Measurements from ENCODE around the gene ACAD9. TPM values are rescaled to one million over a fixed set of nuclear protein-coding genes. Genes with fewer than 3 reads are reported as not detected.
A peak's percentile ranks its signal among the peaks of the same experiment; 100 is the strongest.
"Not testable (repeated sequence)": the region's sequence is repeated elsewhere in the genome, so short reads cannot be mapped to it uniquely, and the experiment has no call there.

The ACAD9 gene
- total RNA-seq, 2 donors from 2014 or later: 59.8 to 60.3 TPM

DNA sequence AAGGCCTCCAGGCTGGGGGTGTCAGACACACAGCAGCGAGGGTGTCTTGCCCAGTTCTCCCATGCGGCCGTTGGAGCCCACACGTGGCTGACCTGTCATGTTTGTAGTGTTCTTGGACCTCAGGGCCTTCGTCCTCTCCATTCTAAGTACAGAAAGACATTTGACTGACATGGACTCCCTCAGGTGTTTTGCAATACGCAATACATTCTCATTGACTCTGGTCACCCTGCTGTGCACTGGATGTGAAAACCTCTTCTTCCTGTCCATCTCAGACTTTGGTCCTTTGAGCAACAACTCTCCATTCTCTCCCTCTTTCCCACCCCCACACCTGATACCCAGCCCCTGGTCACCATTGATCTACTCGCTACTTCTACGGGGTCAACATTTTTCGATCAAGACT lies 28.9 kb upstream of the ACAD9 start:
- H3K4me1 Mint-ChIP-seq: peaks cover 11% of the 10 kb centered on the region
- no peaks in the 10 kb centered on the region for H3K27me3 Mint-ChIP-seq
- H3K9me3 Mint-ChIP-seq: peaks cover 12% of the 10 kb centered on the region
- H3K4me3 Mint-ChIP-seq: no peak overlapping the region
- no peak for ATAC-seq (replicated peaks)
- H3K36me3 Mint-ChIP-seq (ENCODE audit: low read depth): no peaks in the 10 kb centered on the region
- no peak overlapping the region for H3K27ac Mint-ChIP-seq

DNA sequence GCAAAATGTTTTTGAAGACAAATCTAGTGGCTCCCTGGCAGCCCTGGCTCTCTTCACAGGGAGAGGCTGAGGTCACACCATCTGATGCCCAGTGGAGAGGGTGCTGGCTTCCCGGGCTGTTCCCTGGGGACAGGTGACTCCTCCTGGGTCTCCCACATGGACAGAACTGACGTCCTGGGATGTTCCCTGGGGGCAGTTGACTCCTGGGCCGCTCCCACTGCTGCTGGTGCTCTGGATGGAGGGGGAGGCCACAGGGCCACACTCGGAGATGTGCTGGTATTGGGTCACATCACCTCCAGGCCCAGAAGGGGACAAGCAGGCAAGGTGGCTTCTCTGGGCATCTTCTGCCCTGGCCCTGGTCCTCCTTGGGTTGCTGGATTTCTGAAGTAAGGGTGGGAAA lies 27.8 kb upstream of the ACAD9 start:
- Mint-ChIP-seq H3K4me3 (no peak overlapping the region), H3K27me3 (no peaks in the 10 kb centered on the region), H3K27ac (no peak overlapping the region), H3K36me3 (ENCODE audit: low read depth) (no peaks in the 10 kb centered on the region), H3K4me1 (peaks cover 5% of the 10 kb centered on the region), H3K9me3 (peaks cover 12% of the 10 kb centered on the region)
- ATAC-seq (replicated peaks): no peak

DNA sequence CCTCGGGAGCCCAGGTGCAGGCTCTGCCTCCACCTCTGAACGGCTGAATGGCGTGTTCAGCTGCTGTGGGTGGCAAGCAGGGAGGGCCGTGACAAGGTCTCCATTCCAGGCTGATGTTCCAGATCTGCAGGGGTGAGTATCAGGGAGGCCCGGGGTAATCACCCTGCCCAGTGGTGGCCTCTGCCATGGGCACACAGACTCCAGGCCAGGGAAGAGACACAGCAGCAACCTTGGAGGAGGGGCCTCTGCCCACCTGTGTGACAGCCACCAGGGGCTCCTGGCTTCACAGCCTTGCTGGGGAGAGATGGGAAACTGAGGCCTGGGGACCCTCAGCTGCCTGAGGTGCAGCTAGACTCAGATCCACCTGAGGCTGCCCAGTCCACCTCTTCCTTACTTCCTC lies 25.6 kb upstream of the ACAD9 start:
- H3K27ac Mint-ChIP-seq: no peak overlapping the region
- peaks cover 18% of the 10 kb centered on the region for H3K9me3 Mint-ChIP-seq
- no peaks in the 10 kb centered on the region for H3K36me3 Mint-ChIP-seq (ENCODE audit: low read depth)
- H3K4me3 Mint-ChIP-seq: no peak overlapping the region
- H3K4me1 Mint-ChIP-seq: no peaks in the 10 kb centered on the region
- H3K27me3 Mint-ChIP-seq: no peaks in the 10 kb centered on the region
- ATAC-seq (replicated peaks): no peak

DNA sequence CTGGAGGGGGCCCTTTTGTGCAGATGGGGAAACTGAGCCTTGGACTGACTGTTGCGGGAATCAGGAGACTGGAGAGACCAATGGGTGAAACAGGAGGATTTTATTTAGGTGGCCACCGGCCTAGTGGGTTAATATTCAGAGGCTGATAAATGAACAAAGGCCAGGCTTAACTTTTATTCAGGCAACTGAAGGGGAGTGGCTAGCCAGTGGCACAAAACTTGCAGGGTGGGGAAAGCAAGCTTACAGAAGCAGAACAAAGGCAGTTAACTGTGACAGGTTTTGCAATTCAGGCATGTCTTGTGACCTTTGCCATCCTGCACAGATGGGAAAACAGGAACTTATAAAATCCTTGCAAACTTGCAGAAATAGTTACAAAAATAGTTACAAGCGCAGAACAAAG lies 24.9 kb upstream of the ACAD9 start:
- H3K4me1 Mint-ChIP-seq: no peaks in the 10 kb centered on the region
- peaks cover 21% of the 10 kb centered on the region for H3K9me3 Mint-ChIP-seq
- no peak for ATAC-seq (replicated peaks)
- no peak overlapping the region for H3K4me3 Mint-ChIP-seq
- H3K27me3 Mint-ChIP-seq: no peaks in the 10 kb centered on the region
- H3K36me3 Mint-ChIP-seq (ENCODE audit: low read depth): no peaks in the 10 kb centered on the region
- H3K27ac Mint-ChIP-seq: no peak overlapping the region

DNA sequence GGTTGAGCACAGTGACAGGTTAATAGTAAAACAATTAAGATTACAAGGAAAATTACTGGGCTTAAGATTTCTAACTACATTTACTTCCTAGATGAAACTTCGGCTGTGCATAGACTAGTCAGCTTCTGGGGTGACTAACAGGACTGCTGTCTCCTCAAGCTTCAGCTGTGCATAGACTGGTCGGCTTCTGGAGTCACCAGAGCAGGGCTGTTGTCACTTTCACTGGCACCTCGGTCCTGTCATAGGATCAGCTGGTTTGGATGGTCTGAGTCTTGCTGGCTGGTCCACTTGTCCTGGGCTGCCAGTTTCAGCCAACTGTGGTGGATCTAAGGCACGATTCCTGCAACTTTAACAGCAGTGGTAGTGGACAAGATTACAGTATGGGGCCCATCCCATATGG lies 23.9 kb upstream of the ACAD9 start:
- peaks cover 21% of the 10 kb centered on the region for H3K9me3 Mint-ChIP-seq
- no peak for ATAC-seq (replicated peaks)

DNA sequence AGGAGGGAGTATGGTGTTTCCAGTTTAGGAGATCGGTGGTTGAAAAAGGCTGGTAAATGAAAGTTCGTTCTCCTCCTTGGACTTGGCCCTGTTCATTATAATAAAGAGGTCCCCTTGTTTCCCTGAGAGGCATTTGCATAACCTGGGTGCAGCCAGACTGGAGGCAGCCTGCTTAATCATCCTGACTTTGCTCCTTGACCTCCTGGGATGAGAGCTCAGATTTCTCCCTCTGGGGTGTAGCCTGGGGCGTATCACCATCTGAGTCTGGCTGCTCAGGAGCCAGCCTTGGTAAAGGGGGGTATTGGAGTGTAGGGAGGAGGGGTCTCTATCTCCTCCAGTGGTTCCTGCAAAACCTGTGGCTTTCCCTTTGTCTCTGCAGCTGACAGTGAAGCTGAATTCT lies 21.3 kb upstream of the ACAD9 start:
- no peak for ATAC-seq (replicated peaks)
- no peaks in the 10 kb centered on the region for H3K4me1 Mint-ChIP-seq
- H3K27me3 Mint-ChIP-seq: no peaks in the 10 kb centered on the region
- H3K27ac Mint-ChIP-seq: no peak overlapping the region
- H3K36me3 Mint-ChIP-seq (ENCODE audit: low read depth): no peaks in the 10 kb centered on the region
- H3K4me3 Mint-ChIP-seq: no peak overlapping the region
- peaks cover 21% of the 10 kb centered on the region for H3K9me3 Mint-ChIP-seq

More for the DNA sequence above, 23.9 kb upstream of the ACAD9 start:
- H3K36me3 Mint-ChIP-seq (ENCODE audit: low read depth): no peaks in the 10 kb centered on the region
- no peaks in the 10 kb centered on the region for H3K27me3 Mint-ChIP-seq
- H3K27ac Mint-ChIP-seq: no peak overlapping the region
- H3K4me3 Mint-ChIP-seq: no peak overlapping the region
- H3K4me1 Mint-ChIP-seq: no peaks in the 10 kb centered on the region

DNA sequence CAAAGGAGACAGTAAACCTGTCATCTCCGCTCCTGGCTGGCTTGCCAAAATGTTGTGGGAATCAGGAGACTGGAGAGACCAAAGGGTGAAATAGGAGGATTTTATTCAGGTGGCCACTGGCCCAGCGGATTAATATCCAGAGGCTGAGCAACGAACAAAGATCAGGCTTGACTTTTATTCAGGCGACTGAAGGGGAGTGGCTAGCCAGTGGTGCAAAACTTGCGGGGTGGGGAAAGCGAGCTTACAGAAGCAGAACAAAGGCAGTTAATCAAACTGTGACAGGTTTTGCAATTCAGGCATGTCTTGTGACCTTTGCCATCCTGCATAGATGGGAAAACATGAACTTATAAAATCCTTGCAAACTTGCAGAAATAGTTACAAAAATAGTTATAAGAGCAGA lies 19.8 kb upstream of the ACAD9 start:
- no peaks in the 10 kb centered on the region for H3K27me3 Mint-ChIP-seq
- no peak overlapping the region for H3K27ac Mint-ChIP-seq
- H3K4me1 Mint-ChIP-seq: no peaks in the 10 kb centered on the region
- H3K36me3 Mint-ChIP-seq (ENCODE audit: low read depth): no peaks in the 10 kb centered on the region
- H3K4me3 Mint-ChIP-seq: no peak overlapping the region
- H3K9me3 Mint-ChIP-seq: peaks cover 15% of the 10 kb centered on the region
- no peak for ATAC-seq (replicated peaks)

DNA sequence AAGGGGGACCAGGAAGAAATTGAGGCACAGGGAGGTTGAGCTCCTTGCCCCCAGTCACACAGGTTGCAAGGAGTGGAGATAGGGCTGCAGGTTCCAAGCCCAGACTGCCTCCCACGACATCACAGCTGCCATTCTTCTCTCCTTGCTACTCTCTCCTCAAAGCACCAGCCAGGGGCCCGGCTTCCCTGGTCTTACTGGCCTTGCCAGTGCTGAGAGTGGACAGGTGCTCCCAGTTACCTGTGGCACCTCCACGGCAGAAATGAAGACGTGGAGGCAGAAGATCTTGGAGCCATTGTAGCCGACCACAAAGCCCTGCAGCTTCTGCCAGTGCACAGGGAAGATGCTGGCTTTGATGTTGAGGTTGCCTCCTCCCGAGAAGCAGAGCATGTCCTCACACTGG lies 17.9 kb upstream of the ACAD9 start:
- Mint-ChIP-seq H3K27ac (no peak overlapping the region), H3K9me3 (peaks cover 9% of the 10 kb centered on the region), H3K4me1 (no peaks in the 10 kb centered on the region), H3K36me3 (ENCODE audit: low read depth) (no peaks in the 10 kb centered on the region), H3K4me3 (no peak overlapping the region), H3K27me3 (no peaks in the 10 kb centered on the region)
- ATAC-seq (replicated peaks): no peak

DNA sequence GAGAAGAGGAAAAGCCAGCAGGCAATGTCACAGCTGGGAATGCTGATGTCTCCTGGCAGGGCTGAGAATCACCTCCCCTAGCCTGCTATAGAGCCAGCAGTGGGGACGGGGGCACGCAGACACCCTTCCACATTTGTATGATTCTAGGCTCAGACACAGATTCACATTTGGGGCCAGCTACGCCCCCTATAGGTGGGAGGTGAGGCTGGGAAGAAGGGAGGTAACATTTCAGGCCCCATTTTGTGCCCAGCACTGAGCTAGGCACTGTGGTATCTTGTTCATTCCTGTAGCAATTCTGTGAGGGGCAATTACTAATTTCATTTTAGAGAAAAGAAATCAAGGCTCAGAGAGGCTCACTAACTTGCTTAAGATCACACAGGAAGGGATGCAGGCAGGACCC lies 15.9 kb upstream of the ACAD9 start:
- no peak overlapping the region for H3K27ac Mint-ChIP-seq
- H3K36me3 Mint-ChIP-seq (ENCODE audit: low read depth): no peaks in the 10 kb centered on the region
- H3K4me1 Mint-ChIP-seq: no peaks in the 10 kb centered on the region
- ATAC-seq (replicated peaks): peak; percentile 46
- H3K9me3 Mint-ChIP-seq: peaks cover 5% of the 10 kb centered on the region
- no peaks in the 10 kb centered on the region for H3K27me3 Mint-ChIP-seq
- H3K4me3 Mint-ChIP-seq: no peak overlapping the region

DNA sequence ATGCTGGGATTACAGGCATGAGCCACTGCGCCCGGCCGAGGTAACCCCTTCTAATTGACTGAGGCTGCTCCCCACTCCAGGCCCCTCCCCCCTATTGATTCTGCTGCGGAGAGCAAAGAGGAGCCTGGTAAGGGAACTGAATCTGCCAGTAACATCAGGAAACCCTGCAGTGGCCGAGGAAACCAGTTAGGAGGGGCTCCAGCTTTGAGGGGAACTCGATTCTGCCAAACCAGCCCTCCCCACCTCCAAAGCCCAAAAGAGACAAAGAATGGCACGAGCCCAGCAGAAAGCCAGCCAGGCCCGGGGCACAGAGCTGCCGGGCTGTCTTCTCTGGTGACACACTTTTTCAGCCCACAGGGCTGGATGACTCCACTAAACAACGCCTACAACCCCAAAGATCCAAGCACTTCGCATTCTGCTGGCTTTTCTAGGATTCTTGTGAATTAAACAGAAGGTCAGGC lies 15.0 kb upstream of the ACAD9 start:
- H3K4me1 Mint-ChIP-seq: no peaks in the 10 kb centered on the region

DNA sequence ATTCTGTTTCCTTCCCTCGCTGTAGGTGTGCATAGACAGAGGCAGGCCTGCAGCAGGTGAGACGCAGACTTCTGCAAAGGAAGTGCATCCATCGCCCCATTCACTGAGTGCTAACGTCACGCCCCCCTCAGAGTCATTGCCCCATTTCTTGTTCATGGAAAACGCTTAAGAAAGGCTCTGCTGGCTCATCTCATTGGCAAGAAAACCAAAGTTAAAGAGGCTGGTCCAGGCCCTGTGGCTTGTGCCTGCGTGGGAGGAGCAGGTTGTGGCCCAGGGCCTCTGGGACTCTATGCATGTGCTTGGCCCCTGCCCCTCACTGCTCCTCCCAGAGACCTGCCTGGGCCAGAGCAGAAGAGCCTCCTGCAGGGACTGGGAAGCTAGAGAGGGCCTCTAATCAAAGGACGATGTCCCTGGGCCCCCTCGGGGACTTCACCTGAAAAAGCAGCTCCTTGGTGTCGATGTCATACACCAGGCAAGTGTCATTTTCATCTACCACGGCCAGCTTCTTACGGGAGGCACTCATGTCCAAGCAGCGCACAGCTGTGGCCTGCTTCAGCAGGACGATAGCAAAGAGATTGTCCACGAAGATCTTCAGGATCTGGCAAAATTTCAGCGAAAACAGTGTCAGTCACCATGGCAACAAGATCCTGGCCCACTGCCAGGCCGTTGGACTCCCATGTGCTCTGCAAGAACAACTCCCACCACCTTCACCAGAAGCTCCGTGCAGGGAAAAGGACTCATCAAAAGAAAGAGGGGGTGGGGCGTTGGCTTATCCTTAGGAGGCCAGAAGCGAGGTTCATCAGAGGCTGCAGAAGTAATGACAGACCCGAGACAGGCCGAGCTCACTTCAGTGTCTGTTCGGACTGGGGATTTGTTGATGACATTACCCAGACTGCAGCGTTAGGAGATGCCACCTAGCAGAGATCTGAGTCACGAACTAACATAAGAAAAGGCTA lies 14.3 kb upstream of the ACAD9 start:
- not testable (repeated sequence) for H3K27ac Mint-ChIP-seq; H3K9me3 Mint-ChIP-seq; H3K36me3 Mint-ChIP-seq (ENCODE audit: low read depth); H3K27me3 Mint-ChIP-seq; H3K4me1 Mint-ChIP-seq; H3K4me3 Mint-ChIP-seq; ATAC-seq (replicated peaks)

More for the DNA sequence above, 15.0 kb upstream of the ACAD9 start:
- Mint-ChIP-seq H3K36me3 (ENCODE audit: low read depth) (no peaks in the 10 kb centered on the region), H3K27me3 (no peaks in the 10 kb centered on the region), H3K27ac (no peak overlapping the region), H3K4me3 (no peak overlapping the region), H3K9me3 (no peaks in the 10 kb centered on the region)
- no peak for ATAC-seq (replicated peaks)

DNA sequence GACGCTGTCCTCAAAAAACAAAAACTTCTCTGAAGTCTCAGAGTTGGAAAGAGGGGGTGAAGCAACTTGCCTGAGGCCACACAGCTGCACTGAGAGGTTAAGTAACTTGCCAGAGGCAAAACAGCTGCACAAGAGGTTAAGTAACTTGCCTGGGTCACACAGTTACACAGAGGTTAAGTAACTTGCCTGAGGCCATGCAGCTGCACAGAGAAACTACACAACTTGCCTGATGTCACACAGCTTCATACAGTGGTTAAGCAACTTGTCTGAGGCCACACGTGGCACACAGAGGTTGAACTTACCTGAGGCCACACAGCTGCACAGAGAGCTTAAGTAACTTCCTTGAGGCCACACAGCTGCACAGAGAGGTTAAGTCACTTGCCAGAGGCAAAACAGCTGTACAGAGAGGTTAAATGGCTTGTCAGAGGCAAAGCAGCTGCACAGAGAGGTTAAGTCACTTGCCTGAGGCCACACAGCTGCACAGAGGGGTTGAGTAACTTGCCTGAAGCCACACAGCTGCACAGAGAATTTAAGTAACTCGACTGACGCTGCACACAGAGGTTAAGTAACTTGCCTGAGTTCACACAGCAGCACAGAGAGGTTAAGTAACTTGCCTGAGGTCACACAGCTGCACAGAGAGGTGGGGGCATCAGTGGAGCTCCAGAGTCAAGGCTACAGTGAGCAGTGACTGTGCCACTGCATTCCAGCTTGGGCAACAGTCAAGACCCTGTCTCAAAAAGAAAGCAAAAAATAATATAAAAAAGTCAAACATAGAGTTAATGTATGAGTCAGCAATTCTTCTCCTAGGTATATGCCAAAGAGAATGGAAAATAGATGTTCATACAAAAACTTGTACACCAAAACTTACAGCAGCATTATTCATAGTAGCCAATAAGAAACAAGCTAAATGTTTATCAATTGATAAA lies 12.0 kb upstream of the ACAD9 start:
- Mint-ChIP-seq H3K9me3 (no peaks in the 10 kb centered on the region), H3K27ac (peak overlapping the region; percentile 28), H3K27me3 (no peaks in the 10 kb centered on the region), H3K4me3 (no peak overlapping the region), H3K4me1 (no peaks in the 10 kb centered on the region), H3K36me3 (ENCODE audit: low read depth) (no peaks in the 10 kb centered on the region)
- ATAC-seq (replicated peaks): no peak

DNA sequence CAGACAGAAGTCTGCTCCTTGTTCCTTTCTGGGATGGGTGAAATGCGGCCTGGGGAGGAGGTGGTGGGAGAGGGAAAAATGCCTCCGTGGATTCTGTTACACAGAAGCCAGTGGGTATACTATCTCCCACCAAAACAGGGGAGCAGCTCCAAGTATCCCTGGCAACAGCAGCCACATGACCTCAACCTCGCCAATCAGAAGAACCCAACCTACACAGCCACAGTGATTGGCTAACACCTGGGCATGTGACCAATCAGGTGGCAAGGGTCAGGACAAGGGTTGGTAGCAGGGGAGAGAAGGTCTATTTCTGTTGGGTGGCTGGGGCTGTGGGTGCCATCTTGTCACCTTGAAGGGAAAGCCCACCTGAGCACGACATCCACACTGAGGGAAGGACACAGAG lies 9.1 kb upstream of the ACAD9 start:
- ATAC-seq (replicated peaks): peak; percentile 52
- H3K9me3 Mint-ChIP-seq: no peaks in the 10 kb centered on the region
- no peak overlapping the region for H3K4me3 Mint-ChIP-seq
- H3K36me3 Mint-ChIP-seq (ENCODE audit: low read depth): no peaks in the 10 kb centered on the region
- no peaks in the 10 kb centered on the region for H3K27me3 Mint-ChIP-seq
- no peaks in the 10 kb centered on the region for H3K4me1 Mint-ChIP-seq
- no peak overlapping the region for H3K27ac Mint-ChIP-seq

DNA sequence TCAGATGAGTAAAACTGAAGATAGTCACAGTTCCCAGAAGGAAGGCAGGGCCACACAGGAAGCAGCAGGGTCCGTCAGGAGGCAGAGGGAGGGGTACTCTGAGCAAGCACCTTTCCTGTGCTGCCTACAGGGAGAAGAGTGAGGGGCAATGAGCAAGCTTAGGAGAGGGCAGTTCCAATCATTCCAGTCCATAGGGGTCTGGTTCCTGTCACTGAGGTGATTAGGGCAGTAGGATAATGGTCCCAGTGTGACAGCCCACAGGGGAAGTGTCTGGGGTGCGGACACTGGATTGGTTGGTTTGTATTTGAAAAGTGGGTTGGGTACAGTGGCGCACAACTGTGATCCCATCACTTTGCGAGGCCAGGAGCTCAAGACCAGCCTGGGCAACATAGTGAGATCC lies 7.1 kb upstream of the ACAD9 start:
- H3K27me3 Mint-ChIP-seq: no peaks in the 10 kb centered on the region
- no peaks in the 10 kb centered on the region for H3K36me3 Mint-ChIP-seq (ENCODE audit: low read depth)
- no peak for ATAC-seq (replicated peaks)
- no peak overlapping the region for H3K27ac Mint-ChIP-seq
- H3K4me3 Mint-ChIP-seq: no peak overlapping the region
- H3K4me1 Mint-ChIP-seq: peaks cover 6% of the 10 kb centered on the region
- no peaks in the 10 kb centered on the region for H3K9me3 Mint-ChIP-seq

DNA sequence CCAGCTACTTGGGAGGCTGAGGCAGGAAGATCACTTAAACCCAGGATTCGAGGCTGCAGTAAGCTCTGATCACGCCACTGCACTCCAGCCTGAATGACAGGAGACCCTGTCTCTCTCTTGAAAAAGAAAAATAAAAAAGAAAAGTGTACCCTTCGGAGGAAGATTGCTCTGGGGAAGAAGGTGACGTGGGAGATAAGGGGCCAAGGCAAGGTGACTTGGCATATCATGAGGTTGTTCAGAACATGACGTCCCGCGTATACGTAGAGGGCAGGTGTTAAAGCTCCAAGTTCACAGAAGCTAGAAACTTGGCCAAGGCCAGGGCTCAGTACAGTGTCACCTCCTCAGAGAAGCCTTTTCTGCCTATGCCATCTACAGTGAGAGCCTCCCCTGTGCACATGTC lies 6.7 kb upstream of the ACAD9 start:
- Mint-ChIP-seq H3K36me3 (ENCODE audit: low read depth) (peaks cover 4% of the 10 kb centered on the region), H3K27ac (no peak overlapping the region), H3K4me3 (no peak overlapping the region), H3K4me1 (peaks cover 9% of the 10 kb centered on the region), H3K9me3 (no peaks in the 10 kb centered on the region), H3K27me3 (no peaks in the 10 kb centered on the region)
- no peak for ATAC-seq (replicated peaks)

Data from activated T-helper 17 cell treated with anti-CD3 and anti-CD28 coated beads, Interleukin-2, amount 50 U/mL, for 72 hours (primary cell).